OCI-LY3 (cell line): ENCODE data around the gene GTF3C5.

Experiments
- EZH2phosphoT487 ChIP-seq: fragments of 200-600 bp; shearing (Covaris generic); IDR thresholded peaks from 2 replicates; pipeline ENCODE4 v1.6.1; 2018; ENCODE audit warnings: antibody characterized with exemption, mixed run types, low read depth
- TF ChIP-seq, protein P1 (sequence below): fragments of 200-600, 300-600 bp; sonication (generic); IDR thresholded peaks from 2 replicates; pipeline ENCODE4 v1.5.1; 2014; ENCODE audit warnings: antibody characterized with exemption, low read length, low read depth

DNA sequence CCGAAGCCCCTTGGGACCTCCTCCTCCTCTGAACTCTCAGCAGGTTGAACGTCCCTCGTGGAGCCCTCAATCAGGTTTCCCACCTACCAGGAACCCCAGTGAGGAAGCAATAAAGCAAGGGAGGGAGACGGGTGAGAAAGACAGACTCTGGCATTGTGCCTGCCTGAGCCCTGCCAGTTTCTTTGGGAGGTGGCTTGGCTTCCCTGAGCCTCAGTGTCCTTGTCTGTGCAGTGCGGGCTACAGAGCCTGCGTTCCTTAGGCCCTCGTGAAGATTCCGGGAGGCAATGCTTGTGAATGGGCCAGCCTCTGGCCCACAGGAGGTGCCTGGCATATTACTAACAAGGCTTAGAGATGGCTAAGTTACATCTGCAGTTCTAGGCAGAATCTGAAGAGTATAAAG, 11.9 kb downstream of the GTF3C5 start:
- TF ChIP-seq EZH2phosphoT487, result no peak
- TF ChIP-seq, protein P1, sequence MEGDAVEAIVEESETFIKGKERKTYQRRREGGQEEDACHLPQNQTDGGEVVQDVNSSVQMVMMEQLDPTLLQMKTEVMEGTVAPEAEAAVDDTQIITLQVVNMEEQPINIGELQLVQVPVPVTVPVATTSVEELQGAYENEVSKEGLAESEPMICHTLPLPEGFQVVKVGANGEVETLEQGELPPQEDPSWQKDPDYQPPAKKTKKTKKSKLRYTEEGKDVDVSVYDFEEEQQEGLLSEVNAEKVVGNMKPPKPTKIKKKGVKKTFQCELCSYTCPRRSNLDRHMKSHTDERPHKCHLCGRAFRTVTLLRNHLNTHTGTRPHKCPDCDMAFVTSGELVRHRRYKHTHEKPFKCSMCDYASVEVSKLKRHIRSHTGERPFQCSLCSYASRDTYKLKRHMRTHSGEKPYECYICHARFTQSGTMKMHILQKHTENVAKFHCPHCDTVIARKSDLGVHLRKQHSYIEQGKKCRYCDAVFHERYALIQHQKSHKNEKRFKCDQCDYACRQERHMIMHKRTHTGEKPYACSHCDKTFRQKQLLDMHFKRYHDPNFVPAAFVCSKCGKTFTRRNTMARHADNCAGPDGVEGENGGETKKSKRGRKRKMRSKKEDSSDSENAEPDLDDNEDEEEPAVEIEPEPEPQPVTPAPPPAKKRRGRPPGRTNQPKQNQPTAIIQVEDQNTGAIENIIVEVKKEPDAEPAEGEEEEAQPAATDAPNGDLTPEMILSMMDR, result no peak
